Left ventricle myocardium inferior (tissue), 1 donor: ENCODE measurements around the gene SERGEF. TPM values are rescaled to one million over a fixed set of nuclear protein-coding genes. Genes with fewer than 3 reads are reported as not detected.

Experiments used
- DNase-seq: peaks from one replicate; pipeline ENCODE4 v3.0.0-alpha.2; 2020
- H3K27ac ChIP-seq: fragments of 200-600 bp; replicated peaks from 2 replicates; pipeline ENCODE4 v1.8.0; 2021
- H3K27me3 ChIP-seq: fragments of 200-600 bp; 2 replicates; pipeline ENCODE4 v1.8.0; 2021; ENCODE audit warnings: low read depth
- H3K36me3 ChIP-seq: fragments of 200-600 bp; 2 replicates; pipeline ENCODE4 v1.8.0; 2021
- H3K4me1 ChIP-seq: fragments of 200-600 bp; 2 replicates; pipeline ENCODE4 v1.8.0; 2021
- H3K4me3 ChIP-seq: fragments of 200-600 bp; 2 replicates; pipeline ENCODE4 v1.8.0; 2021; ENCODE audit warnings: mild to moderate bottlenecking, moderate library complexity
- H3K9me3 ChIP-seq: fragments of 200-600 bp; replicated peaks from 2 replicates; pipeline ENCODE4 v1.8.0; 2021
- CTCF ChIP-seq: fragments of 200-600 bp; IDR thresholded peaks from 2 replicates; pipeline ENCODE4 v1.8.0; 2021; ENCODE audit warnings: antibody characterized with exemption, mild to moderate bottlenecking, borderline replicate concordance
- intact Hi-C: fragments of 100-400 bp; cut with micrococcal nuclease; formaldehyde crosslinking; loops from one replicate; pipeline ENCODE4 v1.11.0; 2022
- total RNA-seq: library from RNA; stranded (reverse); fragmentation: NEBNext Ultra II Directional; extraction: Animal tissue kit (Norgen Biotek cat#: 25700); gene quantifications from one replicate; pipeline ENCODE4 v1.2.1, GENCODE V29; 2021
- donor health status: DM: no; HTN: yes; CAD: no; lungs with severe emphysema.

Gene SERGEF
- total RNA-seq, 1 donor from 2014 or later = 13.1 TPM

- Histone ChIP-seq H3K36me3 (peaks cover 23% of the 10 kb centered on the region), H3K27me3 (no peaks in the 10 kb centered on the region), H3K27ac (no peak overlapping the region), H3K4me3 (no peak overlapping the region), H3K4me1 (no peaks in the 10 kb centered on the region), H3K9me3 (no peaks in the 10 kb centered on the region)
- no peak for TF ChIP-seq CTCF
- intact Hi-C loops = no loop called here
- DNase-seq = no peak
Measured at GRCh38 chr11:17967661-17968060, 45.2 kb downstream of the SERGEF start.

GRCh38 chr11:17960091-17960490, 52.8 kb downstream of the SERGEF start:
- peaks cover 20% of the 10 kb centered on the region for H3K36me3 ChIP-seq
- no peaks in the 10 kb centered on the region for H3K27me3 ChIP-seq
- no peak overlapping the region for H3K4me3 ChIP-seq
- DNase-seq = no peak
- H3K9me3 ChIP-seq = no peaks in the 10 kb centered on the region
- no peak for TF ChIP-seq CTCF
- no peak overlapping the region for H3K27ac ChIP-seq
- H3K4me1 ChIP-seq = peaks cover 5% of the 10 kb centered on the region
- intact Hi-C loops = no loop called here

GRCh38 chr11:17958446-17958845, 54.4 kb downstream of the SERGEF start:
- TF ChIP-seq CTCF = no peak
- peaks cover 29% of the 10 kb centered on the region for H3K36me3 ChIP-seq
- intact Hi-C loops = no loop called here
- no peak overlapping the region for H3K4me3 ChIP-seq
- H3K27ac ChIP-seq = no peak overlapping the region
- peaks cover 21% of the 10 kb centered on the region for H3K4me1 ChIP-seq
- no peaks in the 10 kb centered on the region for H3K27me3 ChIP-seq
- H3K9me3 ChIP-seq = no peaks in the 10 kb centered on the region
- no peak for DNase-seq

GRCh38 chr11:17954395-17955252, 58.2 kb downstream of the SERGEF start:
- intact Hi-C loops = no loop called here
- TF ChIP-seq CTCF = no peak
- Histone ChIP-seq H3K27ac (peak overlapping the region; percentile 77), H3K36me3 (peaks cover 29% of the 10 kb centered on the region), H3K4me1 (peaks cover 27% of the 10 kb centered on the region), H3K27me3 (no peaks in the 10 kb centered on the region), H3K9me3 (no peaks in the 10 kb centered on the region), H3K4me3 (no peak overlapping the region)
- DNase-seq = no peak

- peaks cover 21% of the 10 kb centered on the region for H3K36me3 ChIP-seq
- no peaks in the 10 kb centered on the region for H3K9me3 ChIP-seq
- no peak overlapping the region for H3K4me3 ChIP-seq
- peaks cover 27% of the 10 kb centered on the region for H3K4me1 ChIP-seq
- no peak for TF ChIP-seq CTCF
- no peak overlapping the region for H3K27ac ChIP-seq
- no peaks in the 10 kb centered on the region for H3K27me3 ChIP-seq
- intact Hi-C loops = no loop called here
- no peak for DNase-seq
Measured at GRCh38 chr11:17952487-17952886, 60.4 kb downstream of the SERGEF start.
